Naive B cell (primary cell): Measurements from ENCODE around the gene RPF1. TPM values are rescaled to one million over a fixed set of nuclear protein-coding genes. Genes with fewer than 3 reads are reported as not detected.
"Not testable (repeated sequence)": the region's sequence is repeated elsewhere in the genome, so short reads cannot be mapped to it uniquely, and the experiment has no call there.

Experiments used
- ATAC-seq, 2 donors: fragments of 150-1000 bp; cut with Tn5 transposase; 2 replicates each; pipeline ENCODE4 v1.10.0; 2021; ENCODE audit warnings: low read depth in 2 of 2, mild to moderate bottlenecking in 2 of 2, moderate library complexity in 2 of 2
- DNase-seq: peaks from one replicate; pipeline ENCODE4 v3.0.0; 2022
- H3K27ac Mint-ChIP-seq, 6 donors: one replicate each; pipeline ENCODE4 v1.8.0; 2020 to 2022; ENCODE audit warnings: mild to moderate bottlenecking in 6 of 6, mixed read lengths in 6 of 6, moderate library complexity in 5 of 6, inconsistent platforms in 2 of 6
- H3K27me3 Mint-ChIP-seq, 3 donors: one replicate each; pipeline ENCODE4 v1.8.0; 2021 to 2022; ENCODE audit warnings: mixed read lengths in 3 of 3, mild to moderate bottlenecking in 1 of 3
- H3K36me3 Mint-ChIP-seq, 2 donors: one replicate each; pipeline ENCODE4 v1.8.0; 2020 to 2022; ENCODE audit warnings: mixed read lengths in 2 of 2, inconsistent platforms in 1 of 2, mild to moderate bottlenecking in 1 of 2
- H3K4me1 Mint-ChIP-seq, 3 donors: one replicate each; pipeline ENCODE4 v1.8.0; 2020 to 2022; ENCODE audit warnings: mixed read lengths in 3 of 3, inconsistent platforms in 1 of 3, mild to moderate bottlenecking in 1 of 3, moderate library complexity in 1 of 3
- H3K4me3 Mint-ChIP-seq, 8 donors: one replicate each; pipeline ENCODE4 v1.8.0; 2020 to 2022; ENCODE audit warnings: mild to moderate bottlenecking in 8 of 8, mixed read lengths in 8 of 8, moderate library complexity in 8 of 8, inconsistent platforms in 2 of 8
- H3K9me3 Mint-ChIP-seq, 7 donors: one replicate each; pipeline ENCODE4 v1.8.0; 2020 to 2022; ENCODE audit warnings: mixed read lengths in 7 of 7, mild to moderate bottlenecking in 5 of 7, inconsistent platforms in 2 of 7, moderate library complexity in 1 of 7
- polyA plus RNA-seq, 6 donors: library from polyadenylated mRNA; unstranded; fragments of 300-500 nt; fragmentation: Illumina TruSeq; gene quantifications; one replicate each; pipeline ENCODE4 v1.2.3, GENCODE V29; 2021; ENCODE audit warnings: low read depth in 6 of 6

Gene RPF1
- polyA plus RNA-seq, 6 donors from 2014 or later = 54.8 to 110 (median 60.0) TPM

DNA sequence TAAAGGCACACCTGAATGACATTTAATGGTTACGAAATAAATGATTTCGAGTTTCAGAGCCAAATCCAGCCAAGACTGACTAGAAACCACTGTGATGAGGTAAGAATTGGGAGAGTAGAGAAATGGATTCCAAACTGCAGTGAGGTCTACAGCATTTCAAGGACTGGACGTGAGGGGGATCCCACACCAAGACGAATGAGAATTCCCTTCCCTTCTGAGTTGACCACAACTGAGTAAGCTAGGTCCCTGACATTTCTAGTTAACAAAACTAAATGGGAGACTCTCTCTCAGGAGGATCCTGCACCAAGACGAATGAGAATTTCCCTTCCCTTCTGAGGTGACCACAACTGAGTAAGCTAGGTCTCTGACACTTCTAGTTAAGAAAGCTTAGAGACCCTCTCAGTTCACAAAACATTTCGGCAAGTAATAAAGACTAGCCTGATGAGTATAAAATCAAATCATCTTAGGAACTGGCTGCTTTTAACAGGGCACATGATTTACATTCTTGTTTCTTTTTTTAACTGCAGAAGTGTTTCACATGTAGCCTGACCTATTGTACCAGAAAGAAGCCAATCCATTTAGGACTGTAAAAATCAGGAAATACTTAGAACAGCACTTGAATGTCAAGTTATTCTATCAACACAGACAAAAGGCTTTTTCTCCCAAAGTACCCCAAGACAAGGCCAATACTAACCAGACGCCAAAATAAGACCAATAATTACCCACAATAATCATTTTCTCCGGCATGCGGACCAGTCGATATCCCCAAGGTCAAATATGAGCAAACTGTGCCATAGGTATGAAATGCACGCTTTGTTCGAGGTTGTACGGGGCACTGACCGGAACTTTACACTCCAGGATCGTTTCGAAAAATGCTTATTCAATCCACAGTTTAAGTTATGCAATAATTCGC is 25.8 kb downstream of the RPF1 start:
- Mint-ChIP-seq H3K4me1 (peaks cover 22 to 50% (median 35%) of the 10 kb centered on the region in 3 donors), H3K27me3 (no peaks in the 10 kb centered on the region), H3K9me3 (peaks cover 0 to 5% (median 0%) of the 10 kb centered on the region in 7 donors), H3K36me3 (peaks cover 8% of the 10 kb centered on the region in 2 donors), H3K27ac (peak overlapping the region; percentile 75 to 98 (median 96)), H3K4me3 (peak overlapping the region; percentile 94 to 100 (median 98))
- ATAC-seq (no peak), DNase-seq (no peak)

- Mint-ChIP-seq H3K4me1 (peaks cover 22 to 45% (median 35%) of the 10 kb centered on the region in 3 donors), H3K9me3 (peaks cover 0 to 7% (median 0%) of the 10 kb centered on the region in 7 donors), H3K36me3 (peaks cover 8% of the 10 kb centered on the region in 2 donors), H3K27me3 (no peaks in the 10 kb centered on the region), H3K27ac (peak overlapping the region; percentile 92 to 98 (median 97)), H3K4me3 (peak overlapping the region; percentile 97 to 100 (median 98))
- DNase-seq (no peak), ATAC-seq (peak; percentile 45 to 47)
Measured at GRCh38 chr1:84505493-84506001, 26.5 kb downstream of the RPF1 start.

DNA sequence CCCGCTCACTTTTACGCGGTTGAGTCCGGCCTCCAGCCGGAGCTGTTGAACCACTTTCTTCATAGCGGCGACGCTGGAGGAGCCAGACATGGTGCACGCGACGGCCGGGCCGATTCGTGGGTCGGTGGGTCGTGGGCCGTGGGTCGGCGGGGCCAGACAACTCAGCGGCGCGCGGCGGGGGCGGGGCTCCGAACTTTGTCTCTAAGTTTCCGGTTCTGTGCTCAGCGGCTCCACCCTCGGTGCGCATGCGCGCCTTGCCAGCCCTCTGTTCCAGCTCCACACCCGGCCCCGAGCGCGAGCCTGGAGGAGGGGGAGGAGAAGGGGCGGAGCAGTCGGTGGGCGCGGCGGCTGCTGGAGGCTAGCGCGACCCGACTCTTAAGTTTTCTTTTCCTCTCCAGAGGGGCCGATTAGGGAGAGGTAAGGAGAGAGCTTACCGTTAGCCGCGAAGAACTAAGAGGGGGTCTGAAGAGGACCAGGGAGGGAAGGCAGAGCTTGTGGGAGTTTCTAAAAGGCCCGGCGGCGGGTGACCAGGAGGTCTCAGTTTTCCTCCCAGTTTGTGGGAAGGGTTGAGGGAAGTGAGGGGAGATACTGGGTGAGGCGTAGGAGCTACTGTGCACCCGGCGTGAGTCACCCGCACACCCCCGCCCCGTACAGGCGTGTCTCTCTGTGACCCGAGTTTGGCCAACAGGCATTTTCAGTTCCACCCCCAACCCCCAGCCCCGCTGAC is 27.1 kb downstream of the RPF1 start, which contains the start of the genes GNG5 and SPATA1:
Gene GNG5, minus strand, starts transcription at position 580 of the 727 bp plus-strand sequence. Its CDS starts 490 bp downstream, at position 90.
Gene SPATA1, plus strand, starts transcription at position 385 of the 727 bp plus-strand sequence. CDS start 9,974 bp downstream, outside the sequence.
- peaks cover 0 to 8% (median 0%) of the 10 kb centered on the region in 7 donors for H3K9me3 Mint-ChIP-seq
- H3K36me3 Mint-ChIP-seq = peaks cover 8% of the 10 kb centered on the region in 2 donors

GRCh38 chr1:84506729-84507453 is 27.8 kb downstream of the RPF1 start:
- Mint-ChIP-seq H3K27me3 (no peaks in the 10 kb centered on the region), H3K4me3 (peak overlapping the region; percentile 92 to 99 (median 97)), H3K4me1 (peaks cover 15 to 39% (median 25%) of the 10 kb centered on the region in 3 donors), H3K27ac (peak overlapping the region; percentile 87 to 98 (median 96)), H3K36me3 (peaks cover 8% of the 10 kb centered on the region in 2 donors), H3K9me3 (peaks cover 0 to 8% (median 0%) of the 10 kb centered on the region in 7 donors)
- DNase-seq = no peak
- no peak for ATAC-seq

More for the DNA sequence above, 27.1 kb downstream of the RPF1 start, which contains the start of the genes GNG5 and SPATA1:
- Mint-ChIP-seq H3K4me1 (peaks cover 20 to 42% (median 32%) of the 10 kb centered on the region in 3 donors), H3K4me3 (peak within 1 kb of the TSS; percentile 97 to 100 (median 98)), H3K27me3 (no peaks in the 10 kb centered on the region), H3K27ac (peak within 1 kb of the TSS; percentile 92 to 98 (median 97))
- DNase-seq (peak; percentile 98), ATAC-seq (peak; percentile 88 to 89)

DNA sequence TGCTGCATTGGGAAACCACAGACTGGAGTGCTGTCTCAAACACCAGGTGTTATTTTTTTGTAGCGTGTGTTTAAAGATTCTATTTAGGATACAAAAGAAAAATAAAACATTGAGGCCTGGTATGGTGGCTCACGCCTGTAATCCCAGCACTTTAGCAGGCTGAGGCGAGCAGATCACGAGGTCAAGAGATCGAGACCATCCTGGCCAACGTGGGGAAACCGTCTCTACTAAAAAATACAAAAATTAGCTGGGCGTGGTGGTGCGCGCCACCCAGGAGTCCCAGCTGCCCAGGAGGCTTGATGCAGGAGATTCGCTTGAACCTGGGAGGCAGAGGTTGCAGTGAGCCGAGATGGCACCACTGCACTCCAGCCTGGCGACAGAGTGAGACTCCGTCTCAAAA is 28.8 kb downstream of the RPF1 start:
- not testable (repeated sequence) for H3K27me3 Mint-ChIP-seq, ATAC-seq, H3K36me3 Mint-ChIP-seq, DNase-seq, H3K9me3 Mint-ChIP-seq
- Mint-ChIP-seq H3K4me3 (peak overlapping the region in 3 of 8 donors; percentile 36 to 99 (median 97)), H3K27ac (peak overlapping the region in 1 of 6 donors; percentile 6), H3K4me1 (peaks cover 15 to 32% (median 25%) of the 10 kb centered on the region in 3 donors)

DNA sequence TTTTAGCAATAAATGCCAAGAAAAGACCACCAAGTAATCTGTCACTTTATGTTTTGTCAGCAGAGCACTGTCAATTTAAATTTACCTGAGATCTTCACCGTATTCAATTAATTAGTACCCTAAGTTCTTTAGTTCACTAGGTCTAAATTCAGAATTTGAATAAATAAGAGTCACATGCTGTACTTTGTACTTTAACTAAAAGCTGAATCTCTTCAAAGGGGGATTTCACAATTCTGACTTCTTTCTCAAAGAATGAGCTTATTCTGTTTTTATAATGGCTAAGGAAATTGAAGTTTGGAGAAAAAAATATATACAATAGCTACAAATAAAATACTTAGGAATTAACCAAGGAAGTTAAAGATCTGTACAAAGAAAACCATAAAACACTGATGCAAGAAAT is 29.4 kb downstream of the RPF1 start:
- Mint-ChIP-seq H3K4me3 (peak overlapping the region in 2 of 8 donors; percentile 45 to 97), H3K4me1 (peaks cover 10 to 26% (median 19%) of the 10 kb centered on the region in 3 donors), H3K36me3 (peaks cover 8% of the 10 kb centered on the region in 2 donors), H3K27ac (no peak overlapping the region), H3K9me3 (peaks cover 0 to 8% (median 0%) of the 10 kb centered on the region in 7 donors), H3K27me3 (no peaks in the 10 kb centered on the region)
- ATAC-seq (no peak), DNase-seq (no peak)

DNA sequence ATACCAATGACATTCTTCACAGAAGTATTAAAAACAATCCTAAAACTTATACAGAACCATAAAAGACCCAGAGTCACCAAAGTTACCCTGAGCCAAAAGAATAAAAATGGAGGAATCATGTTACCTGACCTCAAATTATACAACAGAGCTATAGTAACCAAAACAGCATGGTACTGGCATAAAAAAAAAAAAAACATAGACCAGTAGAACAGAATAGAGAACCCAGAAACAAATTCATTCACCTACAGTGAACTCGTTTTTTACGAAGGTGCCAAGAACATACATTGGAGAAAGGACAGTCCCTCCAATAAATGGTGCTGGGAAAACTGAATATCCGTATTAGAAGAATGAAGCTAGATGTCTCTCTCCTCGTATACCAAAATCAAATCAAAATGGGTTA is 30.0 kb downstream of the RPF1 start:
- H3K4me3 Mint-ChIP-seq = no peak overlapping the region
- no peak for ATAC-seq
- H3K27me3 Mint-ChIP-seq = no peaks in the 10 kb centered on the region
- H3K9me3 Mint-ChIP-seq = peaks cover 0 to 8% (median 0%) of the 10 kb centered on the region in 7 donors
- DNase-seq = no peak
- H3K36me3 Mint-ChIP-seq = peaks cover 8% of the 10 kb centered on the region in 2 donors
- H3K27ac Mint-ChIP-seq = peak overlapping the region in 1 of 6 donors; percentile 27
- peaks cover 9 to 21% (median 14%) of the 10 kb centered on the region in 3 donors for H3K4me1 Mint-ChIP-seq

GRCh38 chr1:84510165-84510564 is 31.1 kb downstream of the RPF1 start:
- Mint-ChIP-seq H3K27me3 (no peaks in the 10 kb centered on the region), H3K4me3 (no peak overlapping the region), H3K4me1 (peaks cover 2 to 9% (median 4%) of the 10 kb centered on the region in 3 donors), H3K9me3 (peaks cover 0 to 8% (median 0%) of the 10 kb centered on the region in 7 donors), H3K36me3 (peaks cover 6 to 8% of the 10 kb centered on the region in 2 donors), H3K27ac (peak overlapping the region in 1 of 6 donors; percentile 88)
- no peak for ATAC-seq
- DNase-seq = no peak

- H3K9me3 Mint-ChIP-seq = peaks cover 0 to 8% (median 0%) of the 10 kb centered on the region in 7 donors
- H3K4me3 Mint-ChIP-seq = no peak overlapping the region
- peak overlapping the region in 1 of 6 donors; percentile 28 for H3K27ac Mint-ChIP-seq
- ATAC-seq = no peak
- no peaks in the 10 kb centered on the region for H3K27me3 Mint-ChIP-seq
- no peak for DNase-seq
- H3K4me1 Mint-ChIP-seq = peaks cover 0 to 7% (median 0%) of the 10 kb centered on the region in 3 donors
- H3K36me3 Mint-ChIP-seq = peaks cover 1 to 8% of the 10 kb centered on the region in 2 donors
Measured at GRCh38 chr1:84510668-84511067, 31.6 kb downstream of the RPF1 start.

- Mint-ChIP-seq H3K27ac (no peak overlapping the region), H3K4me3 (no peak overlapping the region), H3K9me3 (peaks cover 0 to 11% (median 3%) of the 10 kb centered on the region in 7 donors), H3K36me3 (peaks cover 9 to 10% of the 10 kb centered on the region in 2 donors), H3K4me1 (no peaks in the 10 kb centered on the region), H3K27me3 (no peaks in the 10 kb centered on the region)
- ATAC-seq (no peak), DNase-seq (no peak)
Measured at GRCh38 chr1:84524590-84524989, 45.5 kb downstream of the RPF1 start.

GRCh38 chr1:84525779-84526178 is 46.7 kb downstream of the RPF1 start:
- H3K9me3 Mint-ChIP-seq = peaks cover 0 to 11% (median 3%) of the 10 kb centered on the region in 7 donors
- no peaks in the 10 kb centered on the region for H3K4me1 Mint-ChIP-seq
- DNase-seq (no peak), ATAC-seq (no peak)
- no peak overlapping the region for H3K27ac Mint-ChIP-seq
- peaks cover 9 to 10% of the 10 kb centered on the region in 2 donors for H3K36me3 Mint-ChIP-seq
- no peak overlapping the region for H3K4me3 Mint-ChIP-seq
- no peaks in the 10 kb centered on the region for H3K27me3 Mint-ChIP-seq

DNA sequence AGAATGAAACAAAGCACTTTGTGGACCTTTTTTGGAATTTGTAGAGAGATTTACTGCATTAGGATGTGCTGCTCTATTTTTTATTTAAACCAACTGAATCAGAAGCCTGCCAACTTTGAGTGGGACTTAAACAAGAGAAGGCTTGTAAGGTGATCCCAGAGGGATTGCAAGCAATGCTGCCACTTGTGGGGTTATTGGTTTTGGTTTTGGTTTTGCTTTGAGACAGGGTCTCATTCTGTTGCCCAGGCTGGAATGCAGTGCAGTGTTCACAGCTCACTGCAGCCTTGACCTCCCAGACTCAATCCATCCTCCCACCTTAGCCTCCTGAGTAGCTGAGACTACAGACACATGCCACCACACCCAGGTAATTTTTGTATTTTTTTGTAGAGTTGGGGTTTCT is 59.5 kb downstream of the RPF1 start:
- Mint-ChIP-seq H3K4me3 (no peak overlapping the region), H3K4me1 (peaks cover 8 to 13% (median 11%) of the 10 kb centered on the region in 3 donors), H3K9me3 (no peaks in the 10 kb centered on the region), H3K36me3 (peaks cover 19 to 20% of the 10 kb centered on the region in 2 donors), H3K27ac (no peak overlapping the region), H3K27me3 (no peaks in the 10 kb centered on the region)
- no peak for ATAC-seq
- DNase-seq = no peak
